T-helper 1 cell (primary cell): ENCODE data around the gene KRT9.

Source experiments
- DNase-seq, 5 donors: peaks; one replicate each; pipeline ENCODE4 v3.0.0-alpha.2; 2012 to 2020

KRT9 gene

GRCh38 chr17:41527063-41528023, 44.5 kb downstream of the KRT9 start:
- no peak for DNase-seq

- no peak for DNase-seq
Measured at GRCh38 chr17:41524261-41524660, 47.6 kb downstream of the KRT9 start.

- no peak for DNase-seq
Measured at GRCh38 chr17:41523787-41524186, 48.1 kb downstream of the KRT9 start.

- DNase-seq = no peak
Measured at GRCh38 chr17:41523225-41523593, 48.6 kb downstream of the KRT9 start.

- DNase-seq = no peak
Measured at GRCh38 chr17:41522301-41523224, 49.3 kb downstream of the KRT9 start.

- DNase-seq = no peak
Measured at GRCh38 chr17:41521574-41522261, 50.1 kb downstream of the KRT9 start.

- no peak for DNase-seq
Measured at GRCh38 chr17:41520821-41521521, 50.9 kb downstream of the KRT9 start.

GRCh38 chr17:41519501-41520224, 52.2 kb downstream of the KRT9 start:
- no peak for DNase-seq

- DNase-seq = no peak
Measured at GRCh38 chr17:41518789-41519449, 52.9 kb downstream of the KRT9 start, which contains the start of gene KRT15. TSS of gene KRT15 (minus strand) at chr17:41518890. CDS start at chr17:41518827, 63 bp downstream.

- DNase-seq = no peak
Measured at GRCh38 chr17:41518031-41518430, 53.8 kb downstream of the KRT9 start.

- DNase-seq = no peak
Measured at GRCh38 chr17:41516830-41517283, 55.0 kb downstream of the KRT9 start.

- no peak for DNase-seq
Measured at GRCh38 chr17:41516147-41516829, 55.6 kb downstream of the KRT9 start.
